HEK293 (cell line): ENCODE measurements around the gene AKT3.

ENCODE experiments used
- CTCF ChIA-PET: fragments of 350-600 bp; formaldehyde crosslinking; extraction: SDS; loops from one replicate; lab custom pipeline; 2021; ENCODE audit warnings: antibody characterized with exemption; lab: Yijun Ruan, JAX
- POLR2A ChIA-PET: fragments of 300-600 bp; formaldehyde crosslinking; extraction: SDS; loops from one replicate; lab custom pipeline; 2020; ENCODE audit warnings: antibody characterized with exemption, inconsistent platforms; lab: Yijun Ruan, JAX
- H3K27ac ChIP-seq: fragments of 200-500 bp; sonication (Bioruptor generic); 2 replicates; pipeline ENCODE4 v1.5.1; 2014; ENCODE audit warnings: low read depth, low read length, control low read depth, inconsistent platforms; ENCODE audit errors: extremely low read depth
- H3K36me3 ChIP-seq, 2 experiments: fragments of 200-500 bp in 1 of 2; sonication (Bioruptor generic) in 1 of 2; 1 replicate in 1 of 2; 2 replicates in 1 of 2; pipeline ENCODE4 v1.5.1; 2014 to 2017; ENCODE audit warnings: inconsistent platforms in 2 of 2, low read length in 2 of 2; ENCODE audit not compliant: control insufficient read depth in 2 of 2, insufficient read depth in 1 of 2
- H3K4me1 ChIP-seq: fragments of 200-500 bp; sonication (Bioruptor generic); 2 replicates; pipeline ENCODE4 v1.5.1; 2014; ENCODE audit warnings: mild to moderate bottlenecking, low read length, inconsistent platforms; ENCODE audit not compliant: control insufficient read depth, insufficient read depth
- H3K4me3 ChIP-seq: 2 replicates; pipeline ENCODE4 v1.5.1; 2011; ENCODE audit warnings: low read depth, mild to moderate bottlenecking, control low read depth, low read length, moderate library complexity
- H3K9me3 ChIP-seq: fragments of 200-500 bp; sonication (Bioruptor generic); 2 replicates; pipeline ENCODE4 v1.5.1; 2014; ENCODE audit warnings: low read depth, low read length, inconsistent platforms; ENCODE audit not compliant: control insufficient read depth, insufficient read depth
- ATF2 ChIP-seq: fragments of 450-650 bp; formaldehyde crosslinking; IDR thresholded peaks from 2 replicates; pipeline ENCODE4 v1.5.1; 2016; ENCODE audit warnings: missing biosample characterization, missing genetic modification characterization, low read depth
- FEZF1 ChIP-seq: fragments of 450-650 bp; formaldehyde crosslinking; IDR thresholded peaks from 2 replicates; pipeline ENCODE4 v1.5.1; 2016; ENCODE audit warnings: missing biosample characterization, missing genetic modification characterization
- GLI2 ChIP-seq: fragments of 450-650 bp; formaldehyde crosslinking; IDR thresholded peaks from 2 replicates; pipeline ENCODE4; 2017; ENCODE audit warnings: missing biosample characterization, missing genetic modification characterization, low read depth, borderline replicate concordance
- GLIS2 ChIP-seq: fragments of 450-650 bp; formaldehyde crosslinking; IDR thresholded peaks from 2 replicates; pipeline ENCODE4 v1.5.1; 2016; ENCODE audit warnings: missing biosample characterization, missing genetic modification characterization
- MYNN ChIP-seq: fragments of 450-650 bp; formaldehyde crosslinking; IDR thresholded peaks from 2 replicates; pipeline ENCODE4 v1.5.1; 2016; ENCODE audit warnings: missing biosample characterization, missing genetic modification characterization, borderline replicate concordance
- OVOL3 ChIP-seq: fragments of 450-650 bp; formaldehyde crosslinking; IDR thresholded peaks from 2 replicates; pipeline ENCODE4 v1.5.1; 2016; ENCODE audit warnings: missing biosample characterization, missing genetic modification characterization
- SCRT1 ChIP-seq: fragments of 450-650 bp; formaldehyde crosslinking; IDR thresholded peaks from 2 replicates; pipeline ENCODE4 v1.5.1; 2016; ENCODE audit warnings: missing biosample characterization, missing genetic modification characterization, borderline replicate concordance
- SCRT2 ChIP-seq: fragments of 450-650 bp; formaldehyde crosslinking; IDR thresholded peaks from 2 replicates; pipeline ENCODE4 v1.5.1; 2016; ENCODE audit warnings: missing biosample characterization, missing genetic modification characterization
- SP2 ChIP-seq: fragments of 450-650 bp; formaldehyde crosslinking; IDR thresholded peaks from 2 replicates; pipeline ENCODE4 v1.5.1; 2016; ENCODE audit warnings: missing biosample characterization, missing genetic modification characterization
- ZBTB8A ChIP-seq: fragments of 450-650 bp; formaldehyde crosslinking; IDR thresholded peaks from 2 replicates; pipeline ENCODE4 v1.5.1; 2016; ENCODE audit warnings: missing biosample characterization, missing genetic modification characterization
- ZEB2 ChIP-seq: fragments of 450-650 bp; formaldehyde crosslinking; IDR thresholded peaks from 2 replicates; pipeline ENCODE4 v1.5.1; 2016; ENCODE audit warnings: missing biosample characterization, missing genetic modification characterization
- ZNF184 ChIP-seq: fragments of 450-650 bp; IDR thresholded peaks from 2 replicates; pipeline ENCODE4 v1.5.1; 2018; ENCODE audit warnings: missing biosample characterization, mild to moderate bottlenecking, missing genetic modification characterization
- ZNF248 ChIP-seq: fragments of 450-650 bp; formaldehyde crosslinking; IDR thresholded peaks from 2 replicates; pipeline ENCODE4 v1.5.1; 2017; ENCODE audit warnings: missing biosample characterization, missing genetic modification characterization
- ZNF26 ChIP-seq: fragments of 450-650 bp; formaldehyde crosslinking; IDR thresholded peaks from 2 replicates; pipeline ENCODE4 v1.5.1; 2016; ENCODE audit warnings: missing biosample characterization, missing genetic modification characterization
- ZNF514 ChIP-seq: fragments of 450-650 bp; formaldehyde crosslinking; IDR thresholded peaks from 2 replicates; pipeline ENCODE4 v1.5.1; 2016; ENCODE audit warnings: missing biosample characterization, missing genetic modification characterization
- ZNF558 ChIP-seq: fragments of 450-650 bp; formaldehyde crosslinking; IDR thresholded peaks from 2 replicates; pipeline ENCODE4 v1.5.1; 2016; ENCODE audit warnings: missing biosample characterization, missing genetic modification characterization
- ZNF768 ChIP-seq: fragments of 450-650 bp; formaldehyde crosslinking; IDR thresholded peaks from 2 replicates; pipeline ENCODE4 v1.5.1; 2018; ENCODE audit warnings: missing biosample characterization, mild to moderate bottlenecking, missing genetic modification characterization
- ZNF776 ChIP-seq: fragments of 450-650 bp; formaldehyde crosslinking; IDR thresholded peaks from 2 replicates; pipeline ENCODE4 v1.5.0; 2017; ENCODE audit warnings: missing biosample characterization, missing genetic modification characterization, borderline replicate concordance
- ZNF791 ChIP-seq: fragments of 450-650 bp; formaldehyde crosslinking; IDR thresholded peaks from 2 replicates; pipeline ENCODE4 v1.5.1; 2016; ENCODE audit warnings: missing biosample characterization, missing genetic modification characterization
- ZNF830 ChIP-seq: fragments of 450-650 bp; IDR thresholded peaks from 2 replicates; pipeline ENCODE4 v1.5.0; 2018; ENCODE audit warnings: missing biosample characterization, missing genetic modification characterization, low read depth, mild to moderate bottlenecking, moderate library complexity
- TF ChIP-seq, protein P1 (sequence below): fragments of 450-650 bp; formaldehyde crosslinking; IDR thresholded peaks from 2 replicates; pipeline ENCODE4 v1.5.1; 2016; ENCODE audit warnings: missing biosample characterization, missing genetic modification characterization
- TF ChIP-seq, protein P2 (sequence below): sonication (generic); formaldehyde crosslinking; IDR thresholded peaks from 2 replicates; pipeline ENCODE4 v1.8.1; 2022; ENCODE audit warnings: mild to moderate bottlenecking, moderate library complexity, missing genetic modification reagents

Gene AKT3

DNA sequence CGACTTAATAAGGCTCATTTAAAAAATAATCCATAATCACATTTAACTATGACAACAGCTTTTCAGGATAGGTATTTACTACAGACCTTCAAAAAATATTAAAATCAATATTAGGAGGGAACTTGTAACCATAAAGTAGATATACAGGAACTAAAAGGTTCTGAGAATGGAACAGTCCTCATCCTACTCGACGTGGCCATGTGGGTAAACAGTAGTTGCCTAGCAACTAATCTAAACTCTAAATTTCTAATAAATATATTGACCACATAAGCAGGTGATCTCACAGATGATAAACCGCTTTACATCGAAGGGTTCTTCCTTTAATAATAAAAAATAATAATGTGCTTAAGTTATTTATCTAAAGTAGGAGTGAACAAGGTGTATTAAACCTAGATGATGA, 7.9 kb downstream of the AKT3 start:
- CTCF ChIA-PET = no interaction called here
- Histone ChIP-seq H3K27ac (no peak overlapping the region), H3K4me1 (peaks cover 11% of the 10 kb centered on the region), H3K36me3 (peaks cover 3% of the 10 kb centered on the region in 2 experiments), H3K9me3 (no peaks in the 10 kb centered on the region), H3K4me3 (no peak overlapping the region)
- POLR2A ChIA-PET = no interaction called here
- no peak for TF ChIP-seq SP2 (tag by site-specific recombination)
- no peak for TF ChIP-seq ZNF830 (tag by site-specific recombination)

GRCh38 chr1:243841507-243841906, 8.5 kb downstream of the AKT3 start:
- H3K4me3 ChIP-seq = no peak overlapping the region
- H3K36me3 ChIP-seq = peaks cover 3 to 9% of the 10 kb centered on the region in 2 experiments
- TF ChIP-seq SCRT1 (tag by site-specific recombination) (peak; percentile 54; the same call in 1 of the 2 replicates), SCRT2 (tag by site-specific recombination) (peak; percentile 53)
- TF ChIP-seq, protein P1, sequence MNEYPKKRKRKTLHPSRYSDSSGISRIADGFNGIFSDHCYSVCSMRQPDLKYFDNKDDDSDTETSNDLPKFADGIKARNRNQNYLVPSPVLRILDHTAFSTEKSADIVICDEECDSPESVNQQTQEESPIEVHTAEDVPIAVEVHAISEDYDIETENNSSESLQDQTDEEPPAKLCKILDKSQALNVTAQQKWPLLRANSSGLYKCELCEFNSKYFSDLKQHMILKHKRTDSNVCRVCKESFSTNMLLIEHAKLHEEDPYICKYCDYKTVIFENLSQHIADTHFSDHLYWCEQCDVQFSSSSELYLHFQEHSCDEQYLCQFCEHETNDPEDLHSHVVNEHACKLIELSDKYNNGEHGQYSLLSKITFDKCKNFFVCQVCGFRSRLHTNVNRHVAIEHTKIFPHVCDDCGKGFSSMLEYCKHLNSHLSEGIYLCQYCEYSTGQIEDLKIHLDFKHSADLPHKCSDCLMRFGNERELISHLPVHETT (tag by site-specific recombination) = no peak
- POLR2A ChIA-PET = no interaction called here
- CTCF ChIA-PET = interaction anchor here (0.6 kb wide), 1 partner anchor 349 kb away, joined by 5 read pairs; no protein-coding TSS in a partner anchor
- H3K4me1 ChIP-seq = peaks cover 10% of the 10 kb centered on the region
- H3K27ac ChIP-seq = no peak overlapping the region
- H3K9me3 ChIP-seq = no peaks in the 10 kb centered on the region

DNA sequence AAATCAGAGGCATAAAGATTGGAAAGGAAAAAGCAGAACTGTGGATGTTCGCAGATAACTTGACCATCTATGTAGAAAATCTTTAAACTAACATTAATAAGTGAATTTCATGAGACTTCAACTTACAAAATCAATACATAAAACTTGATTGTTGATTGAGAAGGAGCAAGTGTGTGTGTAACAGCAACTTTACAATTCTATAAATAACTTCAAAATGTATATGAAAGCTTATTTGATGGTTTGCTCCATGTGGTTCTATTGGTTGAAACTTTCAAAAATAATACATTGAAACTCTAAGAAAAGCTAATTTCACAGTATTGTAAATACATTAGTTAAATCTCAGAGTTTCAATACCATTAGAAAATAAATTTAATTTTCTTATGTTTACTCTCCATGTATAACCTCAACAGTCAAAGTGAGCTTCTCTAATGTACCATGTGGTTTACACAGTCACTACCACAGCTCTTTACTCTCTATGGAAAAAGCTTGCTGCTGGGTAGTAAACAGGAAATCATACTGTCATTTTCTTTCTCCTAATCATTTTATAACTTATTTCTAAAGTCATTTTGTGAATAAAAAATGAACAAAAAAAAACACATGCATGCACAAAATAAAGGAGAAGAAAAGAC, 12.0 kb downstream of the AKT3 start:
- Histone ChIP-seq H3K36me3 (peaks cover 13 to 14% of the 10 kb centered on the region in 2 experiments), H3K4me1 (peaks cover 8% of the 10 kb centered on the region), H3K27ac (no peak overlapping the region), H3K9me3 (no peaks in the 10 kb centered on the region), H3K4me3 (no peak overlapping the region)
- ChIA-PET CTCF (interaction anchor here (0.7 kb wide), 1 partner anchor 399 kb away, joined by 3 read pairs; no protein-coding TSS in a partner anchor), POLR2A (interaction anchor here (1.1 kb wide), 2 partner anchors 11 to 12 kb away, joined by 3 to 5 read pairs; partner anchors contain the start of gene AKT3)
- no peak for TF ChIP-seq ZNF248 (tag by site-specific recombination)
- TF ChIP-seq GLIS2 (tag by site-specific recombination) = no peak
- no peak for TF ChIP-seq ZNF558 (tag by site-specific recombination)
- no peak for TF ChIP-seq ZNF776 (tag by site-specific recombination)
- TF ChIP-seq SCRT2 (tag by site-specific recombination) = no peak
- no peak for TF ChIP-seq ZEB2
- no peak for TF ChIP-seq ZNF791
- TF ChIP-seq, protein P2, sequence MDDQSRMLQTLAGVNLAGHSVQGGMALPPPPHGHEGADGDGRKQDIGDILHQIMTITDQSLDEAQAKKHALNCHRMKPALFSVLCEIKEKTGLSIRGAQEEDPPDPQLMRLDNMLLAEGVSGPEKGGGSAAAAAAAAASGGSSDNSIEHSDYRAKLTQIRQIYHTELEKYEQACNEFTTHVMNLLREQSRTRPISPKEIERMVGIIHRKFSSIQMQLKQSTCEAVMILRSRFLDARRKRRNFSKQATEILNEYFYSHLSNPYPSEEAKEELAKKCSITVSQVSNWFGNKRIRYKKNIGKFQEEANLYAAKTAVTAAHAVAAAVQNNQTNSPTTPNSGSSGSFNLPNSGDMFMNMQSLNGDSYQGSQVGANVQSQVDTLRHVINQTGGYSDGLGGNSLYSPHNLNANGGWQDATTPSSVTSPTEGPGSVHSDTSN (CRISPR knock-in tag) = no peak
- TF ChIP-seq ZBTB8A = no peak
- TF ChIP-seq FEZF1 (tag by site-specific recombination) = no peak
- TF ChIP-seq ZNF184 = no peak
- TF ChIP-seq ATF2 = no peak
- no peak for TF ChIP-seq GLI2 (tag by site-specific recombination)
- TF ChIP-seq OVOL3 (tag by site-specific recombination) = no peak
- no peak for TF ChIP-seq ZNF768
- no peak for TF ChIP-seq ZNF26 (tag by site-specific recombination)
- TF ChIP-seq MYNN (tag by site-specific recombination) = no peak
- TF ChIP-seq ZNF514 (tag by site-specific recombination) = no peak
